Fibroblast of skin of scalp (primary cell): ENCODE results near the gene GLIS2.
"Not testable (repeated sequence)": the region's sequence is repeated elsewhere in the genome, so short reads cannot be mapped to it uniquely, and the experiment has no call there.

Experiments
- DNase-seq: peaks from one replicate; pipeline ENCODE4 v3.0.0-alpha.2; 2013

The GLIS2 gene

DNA sequence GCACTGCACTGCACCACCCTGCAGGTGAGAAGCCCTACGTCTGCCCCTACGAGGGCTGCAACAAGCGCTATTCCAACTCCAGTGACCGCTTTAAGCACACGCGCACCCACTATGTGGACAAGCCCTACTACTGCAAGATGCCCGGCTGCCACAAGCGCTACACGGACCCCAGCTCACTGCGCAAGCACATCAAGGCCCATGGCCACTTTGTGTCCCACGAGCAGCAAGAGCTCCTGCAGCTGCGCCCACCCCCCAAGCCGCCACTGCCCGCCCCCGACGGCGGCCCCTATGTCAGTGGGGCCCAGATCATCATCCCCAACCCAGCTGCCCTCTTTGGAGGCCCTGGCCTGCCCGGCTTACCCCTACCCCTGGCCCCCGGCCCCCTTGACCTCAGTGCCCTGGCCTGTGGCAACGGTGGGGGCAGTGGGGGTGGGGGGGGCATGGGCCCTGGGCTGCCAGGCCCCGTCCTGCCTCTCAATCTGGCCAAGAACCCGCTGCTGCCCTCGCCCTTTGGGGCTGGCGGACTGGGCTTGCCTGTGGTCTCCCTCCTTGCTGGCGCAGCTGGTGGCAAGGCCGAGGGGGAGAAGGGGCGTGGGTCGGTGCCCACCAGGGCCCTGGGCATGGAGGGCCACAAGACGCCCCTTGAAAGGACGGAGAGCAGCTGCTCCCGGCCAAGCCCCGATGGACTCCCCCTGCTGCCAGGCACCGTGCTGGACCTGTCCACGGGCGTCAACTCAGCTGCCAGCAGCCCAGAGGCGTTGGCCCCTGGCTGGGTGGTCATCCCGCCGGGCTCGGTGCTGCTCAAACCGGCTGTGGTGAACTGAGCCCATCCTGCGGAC, 21.1 kb downstream of the GLIS2 start:
- no peak for DNase-seq

DNA sequence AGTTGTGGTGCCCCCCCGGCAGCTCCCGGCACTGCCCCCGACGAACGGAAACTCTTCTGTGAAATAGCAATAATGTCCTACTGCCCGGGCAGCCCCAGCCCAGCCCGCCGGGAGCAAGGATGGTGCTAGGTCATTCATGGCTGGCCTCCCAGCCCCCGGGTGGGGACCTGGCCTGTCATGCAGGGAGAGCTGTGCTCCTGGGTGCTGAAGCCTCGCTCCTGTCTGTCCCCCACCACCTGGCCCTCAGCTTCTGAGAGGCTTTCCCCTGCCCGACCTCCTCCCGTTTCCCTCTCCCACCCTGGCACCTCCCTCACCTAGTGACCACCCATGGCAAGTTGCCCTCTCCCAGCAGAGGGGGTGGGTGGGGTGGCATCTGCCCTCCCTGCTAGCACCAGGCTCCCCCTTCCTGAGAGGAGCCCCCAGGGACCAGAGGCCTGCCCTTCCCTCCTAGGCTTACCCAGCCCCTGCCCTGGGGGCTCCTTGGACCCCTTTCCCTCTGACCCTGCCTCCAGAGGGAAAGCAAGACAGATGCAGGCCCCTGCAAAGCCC, 21.7 kb downstream of the GLIS2 start:
- no peak for DNase-seq

DNA sequence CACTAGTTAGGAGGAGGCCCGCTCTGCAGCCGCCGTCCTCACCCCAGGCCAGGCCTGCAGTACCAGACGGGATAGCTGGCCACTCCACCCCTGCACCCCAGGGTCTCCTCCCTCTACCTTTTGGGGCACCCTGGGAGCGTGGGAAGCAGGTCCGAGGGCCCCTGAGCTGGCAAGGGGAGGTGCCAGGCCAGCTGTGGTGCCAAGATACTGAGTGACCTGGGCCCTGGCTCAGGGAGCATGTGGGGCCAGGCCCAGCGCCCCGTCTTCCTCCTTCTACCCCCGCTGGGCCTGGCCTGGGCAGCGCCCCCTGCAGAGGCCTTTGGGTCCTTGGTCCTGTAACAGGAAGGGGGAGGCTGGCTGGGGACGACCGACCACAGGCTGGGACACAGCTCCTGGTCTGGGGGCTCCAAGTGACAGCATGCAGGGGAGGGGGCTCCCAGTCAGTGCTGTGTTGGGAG, 22.3 kb downstream of the GLIS2 start:
- no peak for DNase-seq

DNA sequence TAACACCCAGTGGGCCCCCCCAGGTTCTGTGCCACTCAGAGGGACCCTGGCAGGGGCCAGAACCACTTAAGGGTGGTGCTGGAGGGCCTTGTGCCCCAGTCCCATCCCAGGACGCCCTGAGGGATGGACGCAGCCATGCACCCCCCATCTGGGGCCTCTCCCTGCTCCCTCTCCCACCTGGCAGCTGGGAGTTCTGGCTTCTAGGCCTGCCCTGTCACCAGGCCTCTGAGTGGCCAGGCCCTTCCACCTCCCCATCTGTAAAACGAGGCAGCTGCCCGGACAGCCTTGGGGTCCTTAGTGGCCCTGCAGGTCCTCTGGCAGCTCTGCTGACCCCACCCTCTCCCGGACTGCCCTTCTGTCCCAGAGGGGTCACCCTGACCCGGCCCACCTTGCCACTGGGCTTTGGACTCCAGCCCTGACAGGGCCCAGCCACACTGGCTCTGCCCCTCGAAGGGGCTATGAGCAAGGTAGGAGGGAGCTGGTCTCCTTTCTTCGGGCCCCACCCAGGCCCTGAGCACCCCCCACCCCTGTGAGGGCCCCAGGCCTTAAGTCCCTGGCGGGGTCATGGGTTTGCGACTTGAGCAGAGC, 22.9 kb downstream of the GLIS2 start:
- DNase-seq: no peak

DNA sequence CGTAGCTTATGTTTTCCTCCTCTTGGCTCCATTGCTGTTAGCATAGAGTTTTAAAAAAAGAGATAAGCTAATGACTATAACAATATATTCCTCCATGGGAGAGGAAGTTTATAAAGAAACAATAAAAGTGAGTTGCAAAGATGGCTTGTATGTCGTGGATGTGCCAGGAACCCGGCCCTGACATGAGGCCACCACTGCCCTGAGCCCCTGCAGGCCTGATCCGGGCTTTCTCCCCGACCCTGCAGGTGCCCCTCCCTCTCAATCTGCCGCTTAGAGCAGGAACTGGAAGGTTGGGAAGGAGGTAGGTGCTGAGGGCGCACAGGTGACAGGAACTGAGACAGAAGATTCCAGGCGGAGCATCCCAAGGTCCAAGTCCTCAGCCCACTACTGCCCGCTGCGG, 23.6 kb downstream of the GLIS2 start:
- DNase-seq: no peak

DNA sequence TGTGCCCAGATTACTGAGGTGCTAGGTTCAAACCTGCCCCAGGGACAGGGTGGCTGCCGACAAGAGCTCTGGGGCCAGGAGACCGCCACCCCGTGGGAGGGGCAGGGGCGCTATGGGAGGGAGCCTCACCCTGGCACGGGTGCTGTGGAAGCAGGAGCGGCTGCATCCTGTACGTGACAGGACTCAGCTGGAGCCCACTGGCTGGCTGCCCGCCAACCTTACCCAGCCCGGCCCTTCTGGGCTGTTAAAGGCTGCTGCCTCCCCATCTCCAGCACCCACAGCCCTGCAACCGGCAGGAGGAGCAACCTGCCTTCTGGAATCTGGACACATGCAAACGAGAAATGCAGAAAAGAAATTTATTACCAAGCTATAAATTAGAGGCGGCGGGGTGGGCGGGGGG, 24.0 kb downstream of the GLIS2 start:
- DNase-seq: peak; percentile 68

DNA sequence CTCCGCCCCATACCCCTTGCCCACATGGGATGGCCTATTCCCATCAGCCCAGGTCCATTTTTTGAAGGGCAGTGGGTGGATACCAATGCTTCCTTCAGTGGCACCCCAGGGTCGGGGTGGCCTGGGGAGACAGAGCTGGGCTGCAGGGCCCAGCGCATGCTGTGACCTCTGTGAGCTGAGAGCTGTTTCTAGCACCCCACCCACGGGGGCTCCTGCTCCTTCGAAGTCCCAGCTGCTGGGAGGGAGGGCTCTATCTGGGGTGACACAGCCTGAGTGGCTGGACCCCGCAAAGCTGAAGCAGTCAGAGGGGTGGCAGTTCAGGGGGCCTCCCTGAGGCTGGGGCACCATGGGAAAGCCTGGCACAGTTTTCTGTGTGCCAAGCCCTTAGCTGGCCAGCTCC, 24.6 kb downstream of the GLIS2 start:
- DNase-seq: no peak

DNA sequence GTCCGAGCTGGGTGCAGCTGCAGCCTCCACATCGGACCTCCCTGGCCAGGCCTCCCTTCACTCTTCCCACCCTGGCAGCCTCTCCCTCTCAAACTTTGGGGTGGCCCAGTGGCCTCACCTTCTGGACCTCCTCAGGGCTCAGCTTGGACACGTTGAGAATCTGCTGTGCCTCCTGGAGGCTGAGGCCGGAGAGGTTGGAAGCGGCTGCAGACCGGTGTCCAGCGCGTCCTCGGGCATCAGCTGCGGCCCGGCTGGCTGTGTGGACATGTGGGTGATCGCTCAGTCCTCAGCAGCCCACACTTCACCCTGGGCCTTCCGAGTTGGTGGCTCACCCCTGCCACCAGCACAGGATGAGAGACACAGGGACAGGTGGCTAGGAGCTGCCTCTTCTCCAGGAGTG, 25.4 kb downstream of the GLIS2 start:
- DNase-seq: no peak

DNA sequence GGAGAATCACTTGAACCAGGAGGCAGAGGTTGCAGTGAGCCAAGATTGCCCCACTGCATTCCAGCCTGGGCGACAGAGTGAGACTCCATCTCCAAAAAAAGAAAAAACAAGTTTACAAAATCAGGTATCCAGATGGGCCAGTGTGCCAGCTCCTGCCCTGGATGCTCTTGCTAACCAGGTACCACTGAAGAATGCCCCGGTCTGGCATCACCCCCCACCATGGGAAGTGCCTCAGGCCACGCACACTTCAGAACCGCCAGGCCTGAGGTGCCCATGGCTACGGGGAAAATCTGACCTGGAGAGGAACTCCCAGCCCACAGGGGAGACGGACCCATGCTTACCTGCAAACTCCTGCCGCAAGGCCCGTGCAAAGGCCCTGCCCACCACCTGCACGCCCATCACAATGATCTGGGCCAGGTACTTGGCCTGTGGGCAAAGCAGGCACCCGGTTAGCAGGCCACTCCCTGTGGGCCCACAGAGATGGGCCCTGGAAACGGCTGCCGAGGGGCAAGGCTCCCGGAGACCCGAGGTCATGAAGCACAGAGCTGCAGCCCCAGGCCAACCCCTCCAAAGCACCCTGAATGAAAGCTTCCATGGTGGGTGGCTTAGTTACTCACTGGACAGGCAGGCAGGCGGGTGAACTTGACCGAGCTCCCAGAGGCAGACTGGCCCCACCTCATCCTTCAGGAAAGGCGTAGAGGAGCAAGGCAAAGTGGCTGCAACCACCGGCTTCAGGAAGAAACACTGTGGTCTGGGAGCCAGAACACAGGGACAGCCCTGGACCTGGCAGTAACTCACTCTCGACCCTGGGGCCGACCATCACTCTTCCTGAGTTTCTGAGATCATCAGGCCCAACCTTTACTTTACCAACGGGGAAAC, 27.2 kb downstream of the GLIS2 start:
- no peak for DNase-seq

DNA sequence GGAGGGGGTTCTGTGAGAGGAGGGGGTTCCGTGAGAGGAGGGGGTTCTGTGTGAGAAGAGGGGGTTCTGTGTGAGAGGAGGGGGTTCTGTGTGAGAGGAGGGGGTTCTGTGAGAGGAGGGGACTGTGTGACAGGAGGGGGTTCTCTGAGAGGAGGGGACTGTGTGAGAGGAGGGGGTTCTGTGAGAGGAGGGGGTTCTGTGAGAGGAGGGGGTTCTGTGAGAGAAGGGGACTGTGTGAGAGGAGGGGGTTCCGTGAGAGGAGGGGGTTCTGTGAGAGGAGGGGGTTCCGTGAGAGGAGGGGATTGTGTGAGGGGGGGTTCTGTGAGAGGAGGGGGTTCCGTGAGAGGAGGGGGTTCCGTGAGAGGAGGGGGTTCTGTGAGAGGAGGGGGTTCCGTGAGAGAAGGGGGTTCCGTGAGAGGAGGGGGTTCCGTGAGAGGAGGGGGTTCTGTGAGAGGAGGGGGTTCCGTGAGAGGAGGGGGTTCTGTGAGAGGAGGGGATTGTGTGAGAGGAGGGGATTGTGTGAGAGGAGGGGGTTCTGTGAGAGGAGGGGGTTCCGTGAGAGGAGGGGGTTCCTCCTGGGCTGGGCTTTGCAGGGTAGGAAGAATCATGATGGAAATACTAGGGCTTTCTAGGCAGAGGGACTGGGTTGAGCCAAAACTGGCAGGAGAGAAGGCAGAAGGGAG, 28.6 kb downstream of the GLIS2 start:
- not testable (repeated sequence) for DNase-seq

DNA sequence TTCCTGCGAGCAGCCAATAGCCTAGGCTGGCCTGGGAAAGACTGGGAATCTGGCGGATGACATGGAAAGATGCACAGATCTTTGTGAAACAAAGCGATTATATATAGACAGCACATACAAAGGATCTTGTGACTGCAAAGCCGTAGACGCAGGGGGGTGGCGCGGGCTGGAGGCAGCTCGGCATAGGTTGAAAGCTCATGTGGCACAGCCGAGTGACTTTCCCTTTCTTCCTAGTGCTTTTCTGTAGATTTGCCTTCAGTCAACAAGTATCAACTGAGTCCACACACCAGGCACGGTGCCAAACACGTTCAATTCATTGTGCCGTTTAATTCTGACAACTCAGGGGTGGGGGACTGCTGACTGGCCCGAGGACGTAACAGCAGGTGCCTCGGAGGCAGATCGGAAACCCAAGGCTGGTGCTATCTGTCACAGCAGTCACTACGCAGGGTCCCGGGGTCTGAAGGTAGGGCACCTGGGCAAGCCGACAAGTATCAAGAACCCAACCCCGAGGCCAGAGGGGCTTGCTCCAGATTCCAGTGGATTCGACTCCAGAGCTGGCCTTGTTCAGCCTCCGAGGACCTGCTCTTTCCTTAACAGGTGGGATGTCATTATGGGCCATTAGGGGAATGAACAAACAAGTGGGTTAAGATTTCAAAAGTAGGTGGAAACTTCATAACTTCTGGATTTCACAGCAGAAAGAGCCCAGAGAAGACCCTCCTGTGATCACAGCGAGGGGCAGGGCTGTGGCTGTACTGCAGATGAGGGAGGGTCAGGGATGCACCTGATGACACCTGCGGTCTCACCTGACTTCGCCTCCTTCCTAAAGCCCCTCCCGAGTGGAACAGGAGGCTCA, 29.3 kb downstream of the GLIS2 start:
- DNase-seq: no peak

DNA sequence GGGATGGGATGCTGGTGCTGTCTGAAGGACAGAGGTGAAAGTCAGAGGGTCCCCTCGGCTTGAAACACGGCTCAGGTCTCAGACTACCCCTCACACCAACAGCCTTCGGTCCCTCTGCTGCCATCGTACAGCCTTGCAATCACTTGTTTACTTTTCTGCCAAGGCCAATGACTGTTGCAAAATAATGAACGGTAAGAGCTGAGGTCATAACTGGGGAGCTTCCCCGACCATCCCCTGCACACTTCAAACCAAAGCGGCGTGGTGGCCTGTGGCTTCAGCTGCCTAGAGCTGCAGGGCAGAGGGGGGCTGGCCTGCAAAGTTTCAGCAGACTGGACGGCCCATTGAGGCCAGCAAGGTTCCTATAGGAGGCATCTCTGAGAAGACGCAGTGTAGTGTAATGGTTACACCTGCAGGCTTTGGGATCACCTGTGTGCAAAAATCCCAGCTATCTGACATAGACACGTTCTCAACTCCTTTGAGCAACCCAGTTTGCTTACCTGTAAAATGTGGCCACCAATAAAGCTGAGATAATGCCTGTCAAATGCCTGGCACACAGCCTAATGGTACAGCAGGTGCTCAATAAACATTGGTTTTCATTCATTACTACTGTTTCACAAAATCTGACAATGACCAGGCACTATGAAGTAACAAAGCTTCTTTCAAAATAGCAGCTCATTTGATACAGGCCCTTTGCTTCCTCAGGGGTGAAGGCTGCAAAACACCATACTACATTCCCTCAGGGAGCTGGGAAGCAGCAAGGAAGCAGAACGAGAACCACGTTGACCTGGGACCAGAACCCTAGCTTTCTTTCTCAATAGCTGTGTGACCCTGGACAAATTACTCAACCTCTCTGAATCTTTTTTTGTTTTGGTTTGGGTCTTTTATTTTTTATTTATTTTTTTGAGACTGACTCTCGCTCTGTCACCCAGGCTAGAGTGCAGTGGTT, 30.2 kb downstream of the GLIS2 start:
- no peak for DNase-seq

DNA sequence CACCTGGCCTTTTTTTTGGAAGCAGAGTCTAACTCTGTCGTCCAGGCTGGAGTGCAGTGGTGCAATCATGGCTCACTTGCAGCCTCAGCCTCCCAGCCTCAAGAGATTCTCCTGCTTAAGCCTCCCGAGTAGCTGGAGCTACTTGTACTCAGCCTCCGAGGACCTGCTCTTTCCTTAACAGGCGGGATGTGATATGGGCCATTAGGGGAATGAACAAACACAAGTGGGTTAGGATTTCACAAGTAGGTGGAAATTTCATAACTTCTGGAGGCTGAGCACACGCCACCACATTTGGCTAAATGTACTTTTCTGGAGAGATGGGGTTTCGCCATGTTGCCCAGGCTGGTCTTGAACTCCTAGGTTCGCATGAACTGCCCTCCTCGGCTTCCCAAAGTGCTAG, 31.1 kb downstream of the GLIS2 start:
- DNase-seq: no peak

DNA sequence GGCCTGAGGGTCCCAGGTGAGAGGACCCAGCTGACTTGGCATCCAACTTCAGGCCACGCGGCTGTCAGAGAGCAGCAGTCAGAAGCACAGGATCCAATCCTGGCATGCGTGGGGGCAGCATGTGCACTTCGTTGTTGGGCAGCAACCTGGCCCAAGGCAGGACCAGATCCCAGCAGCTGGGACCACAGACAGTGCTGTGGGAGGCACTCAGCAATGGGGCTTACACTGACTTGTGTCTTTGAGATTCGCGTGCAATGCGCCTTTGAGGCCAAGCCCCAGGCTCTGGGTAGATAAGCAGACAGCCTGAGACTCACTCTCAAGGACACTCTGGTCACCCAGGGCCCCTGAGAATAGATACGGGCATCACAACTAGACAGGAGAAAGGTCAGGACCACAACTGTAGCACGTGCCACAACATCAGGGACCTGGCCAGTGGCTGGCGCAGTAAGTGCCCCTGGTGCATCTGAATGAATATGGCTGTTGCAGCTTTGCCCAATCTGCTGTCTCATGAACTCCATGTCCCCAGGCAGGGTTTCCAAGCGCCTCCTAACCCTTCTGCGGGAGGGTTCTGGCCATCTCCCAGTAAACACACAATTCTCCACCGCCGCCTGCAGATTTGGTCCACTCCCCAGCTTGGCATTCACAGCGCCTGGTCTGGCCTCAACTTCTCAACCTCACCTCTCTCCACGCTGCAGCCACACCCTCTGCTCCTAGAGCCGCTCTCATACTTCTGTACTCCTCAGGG, 32.1 kb downstream of the GLIS2 start:
- no peak for DNase-seq

DNA sequence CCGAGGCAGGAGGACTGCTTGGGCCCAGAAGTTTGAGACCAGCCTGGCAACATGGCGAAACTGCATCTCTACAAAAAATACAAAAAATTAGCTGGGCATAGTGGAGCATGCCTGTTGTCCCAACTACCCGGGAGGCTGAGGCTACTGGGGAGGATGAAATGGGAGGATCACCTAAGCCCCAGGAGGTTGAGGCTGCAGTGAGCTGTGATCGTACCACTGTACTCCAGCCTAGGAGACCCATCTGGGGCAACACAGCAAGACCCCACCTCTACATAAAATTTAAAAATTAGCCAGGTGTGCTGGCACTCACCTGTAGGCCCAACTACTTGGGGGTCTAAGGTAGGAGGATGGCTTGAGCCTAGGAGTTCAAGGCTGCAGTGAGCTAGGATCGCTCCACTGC, 33.5 kb downstream of the GLIS2 start:
- no peak for DNase-seq

DNA sequence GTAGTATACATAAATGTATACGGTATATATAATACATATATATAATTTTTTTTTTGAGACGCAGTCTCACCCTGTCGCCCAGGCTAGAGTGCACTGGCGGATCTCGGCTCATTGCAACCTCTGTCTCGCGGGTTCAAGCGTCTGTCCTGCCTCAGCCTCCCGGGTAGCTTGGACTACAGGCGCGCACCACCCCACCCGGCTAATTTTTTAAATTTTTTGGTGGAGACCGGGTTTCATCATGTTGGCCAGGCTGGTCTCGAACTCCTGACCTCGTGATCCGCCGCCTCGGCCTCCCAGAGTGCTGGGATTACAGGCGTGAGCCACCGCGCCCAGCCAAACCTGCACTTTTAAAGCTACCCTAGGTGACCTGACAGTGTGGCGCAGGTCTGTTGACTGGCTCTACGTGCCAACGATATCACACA, 34.5 kb downstream of the GLIS2 start:
- DNase-seq: no peak

DNA sequence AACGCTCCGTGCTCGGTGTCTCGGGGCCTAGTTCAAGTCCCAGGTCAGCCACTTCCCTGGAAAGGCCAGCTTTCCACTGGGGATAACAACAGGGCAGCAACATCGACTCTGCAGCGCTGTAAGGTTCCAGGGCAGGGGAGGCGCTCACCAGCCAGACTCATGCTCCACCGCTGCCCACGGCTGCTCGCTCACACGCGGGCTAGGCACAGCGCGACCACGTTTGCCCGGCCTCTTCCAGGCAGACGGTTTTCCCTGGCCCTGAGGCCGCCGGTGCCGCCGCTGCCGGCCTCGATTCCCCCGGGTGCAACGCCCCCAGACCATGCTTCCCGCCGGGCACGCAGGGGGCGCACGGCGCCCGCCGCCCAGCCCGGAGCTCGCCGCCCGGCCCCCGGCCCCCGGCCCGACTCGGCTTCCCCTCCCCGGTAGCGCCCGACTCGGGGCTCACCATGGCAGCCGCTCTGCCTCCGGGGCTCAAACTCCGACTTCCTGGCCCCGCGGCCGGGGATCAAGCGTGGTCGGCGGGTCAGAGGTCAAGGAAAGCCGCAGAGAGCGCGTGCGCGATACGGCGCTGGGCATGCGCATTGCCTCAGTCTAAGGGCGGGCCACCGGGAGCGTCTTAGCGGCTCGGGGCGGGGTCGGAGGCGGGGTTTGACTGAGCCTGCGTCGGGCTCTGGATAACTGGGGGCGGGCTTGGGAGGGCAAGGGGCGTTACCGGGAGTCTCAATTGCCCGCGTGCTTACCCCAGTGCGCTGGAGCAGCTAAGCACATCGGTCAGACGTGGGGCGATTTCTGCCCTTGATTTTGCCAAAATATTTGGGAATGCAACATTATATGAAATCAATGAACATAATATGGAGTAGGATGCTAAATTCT, 35.2 kb downstream of the GLIS2 start, which contains the start of gene PAM16:
PAM16 (minus strand) TSS at position 535 of the 873 bp plus-strand sequence; CDS start at position 448, 87 bp downstream.
- DNase-seq: peak; percentile 94

DNA sequence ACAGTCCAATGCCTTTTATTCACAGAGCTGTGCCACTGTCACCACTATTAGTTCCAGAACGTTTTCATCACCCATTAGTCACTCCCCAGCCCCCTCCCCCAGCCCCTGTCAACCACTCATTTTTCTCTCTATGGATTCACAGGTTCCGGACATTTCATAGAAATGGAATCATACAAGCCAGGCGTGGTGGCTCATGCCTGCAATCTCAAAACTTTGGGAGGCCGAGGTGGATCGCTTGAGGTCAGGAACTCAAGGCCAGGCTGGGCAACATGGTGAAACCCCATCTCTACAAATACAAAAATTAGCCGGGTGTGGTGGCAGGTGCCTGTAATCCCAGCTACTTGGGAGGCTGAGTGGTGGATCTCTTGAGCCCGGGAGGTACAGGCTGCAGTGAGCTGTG, 36.0 kb downstream of the GLIS2 start:
- DNase-seq: peak; percentile 84
